RWPE2 (cell line): Measurements from ENCODE around the gene SPATC1L.

Experiments used
- ATAC-seq: fragments of 200-7000 bp; cut with Tn5 transposase; 3 replicates; pipeline ENCODE4 v1.9.1; 2021; ENCODE audit warnings: low read depth
- DNase-seq: peaks from one replicate; pipeline ENCODE4 v3.0.0-alpha.2; 2020; ENCODE audit warnings: low spot score
- H3K27ac ChIP-seq: fragments of 450-650 bp; 2 replicates; pipeline ENCODE4 v1.5.1; 2017; ENCODE audit warnings: mild to moderate bottlenecking; ENCODE audit not compliant: poor library complexity, severe bottlenecking
- H3K27me3 ChIP-seq: fragments of 250-450 bp; sonication (Bioruptor Pico); 2 replicates; pipeline ENCODE4 v1.5.1; 2021; ENCODE audit warnings: mild to moderate bottlenecking, moderate library complexity; ENCODE audit not compliant: insufficient read depth, poor library complexity, severe bottlenecking
- H3K36me3 ChIP-seq: fragments of 250-450 bp; sonication (Bioruptor Pico); 2 replicates; pipeline ENCODE4 v1.5.1; 2020; ENCODE audit warnings: low read depth, mild to moderate bottlenecking, moderate library complexity
- H3K4me1 ChIP-seq: fragments of 250-450 bp; sonication (Bioruptor Pico); 2 replicates; pipeline ENCODE4 v1.5.1; 2021; ENCODE audit warnings: mild to moderate bottlenecking, moderate library complexity; ENCODE audit not compliant: insufficient read depth, poor library complexity, severe bottlenecking
- H3K4me3 ChIP-seq: fragments of 250-450 bp; sonication (Bioruptor Pico); 2 replicates; pipeline ENCODE4 v1.5.1; 2021; ENCODE audit warnings: mild to moderate bottlenecking, moderate library complexity; ENCODE audit not compliant: severe bottlenecking
- H3K9me3 ChIP-seq: fragments of 250-450 bp; sonication (Bioruptor Pico); 2 replicates; pipeline ENCODE4 v1.5.1; 2021; ENCODE audit warnings: mild to moderate bottlenecking, moderate library complexity; ENCODE audit not compliant: severe bottlenecking
- CTCF ChIP-seq: fragments of 450-650 bp; IDR thresholded peaks from one replicate; pipeline ENCODE4 v1.5.1; 2017; ENCODE audit warnings: mild to moderate bottlenecking, moderate library complexity; ENCODE audit not compliant: poor library complexity, severe bottlenecking

SPATC1L gene

GRCh38 chr21:46112725-46113215, 71.5 kb downstream of the SPATC1L start:
- ATAC-seq: no peak
- no peaks in the 10 kb centered on the region for H3K27me3 ChIP-seq
- peaks cover 4% of the 10 kb centered on the region for H3K9me3 ChIP-seq
- DNase-seq: no peak
- TF ChIP-seq CTCF: no peak
- H3K36me3 ChIP-seq: no peaks in the 10 kb centered on the region
- no peak overlapping the region for H3K4me3 ChIP-seq
- H3K27ac ChIP-seq: no peak overlapping the region
- H3K4me1 ChIP-seq: no peaks in the 10 kb centered on the region

GRCh38 chr21:46111857-46112724, 72.2 kb downstream of the SPATC1L start:
- ATAC-seq: no peak
- TF ChIP-seq CTCF: no peak
- DNase-seq: peak; percentile 66
- no peaks in the 10 kb centered on the region for H3K4me1 ChIP-seq
- H3K4me3 ChIP-seq: no peak overlapping the region
- H3K27ac ChIP-seq: no peak overlapping the region
- no peaks in the 10 kb centered on the region for H3K27me3 ChIP-seq
- no peaks in the 10 kb centered on the region for H3K36me3 ChIP-seq
- peaks cover 4% of the 10 kb centered on the region for H3K9me3 ChIP-seq

- H3K36me3 ChIP-seq: no peaks in the 10 kb centered on the region
- ATAC-seq (no peak), DNase-seq (peak; percentile 49)
- TF ChIP-seq CTCF: no peak
- no peaks in the 10 kb centered on the region for H3K27me3 ChIP-seq
- H3K4me1 ChIP-seq: no peaks in the 10 kb centered on the region
- H3K27ac ChIP-seq: no peak overlapping the region
- H3K4me3 ChIP-seq: no peak overlapping the region
- H3K9me3 ChIP-seq: peaks cover 4% of the 10 kb centered on the region
Measured at GRCh38 chr21:46111193-46111571, 73.1 kb downstream of the SPATC1L start.
